IMR-90 (cell line): ENCODE measurements around the gene ATP8B4.

Experiments used
- BHLHE40 ChIP-seq: fragments of 150-350 bp; IDR thresholded peaks from 2 replicates; pipeline ENCODE4 v1.6.1; 2016; ENCODE audit warnings: mild to moderate bottlenecking, low read depth, low read length
- CEBPB ChIP-seq: IDR thresholded peaks from 2 replicates; pipeline ENCODE4 v1.6.1; 2012; ENCODE audit warnings: low read depth, low read length, improper control_type of control experiment
- CHD1 ChIP-seq: IDR thresholded peaks from 2 replicates; pipeline ENCODE4 v1.6.1; 2012; ENCODE audit warnings: low read depth, low read length, improper control_type of control experiment
- CTCF ChIP-seq: conservative IDR thresholded peaks from 2 replicates; pipeline ENCODE4 v1.5.1; 2012; ENCODE audit warnings: mild to moderate bottlenecking, low read depth, low read length, improper control_type of control experiment
- ELK1 ChIP-seq: fragments of 150-350 bp; IDR thresholded peaks from 2 replicates; pipeline ENCODE4 v1.6.1; 2016; ENCODE audit warnings: low read depth, mild to moderate bottlenecking, low read length, moderate library complexity, borderline replicate concordance
- FOS ChIP-seq: fragments of 150-350 bp; IDR thresholded peaks from 2 replicates; pipeline ENCODE4 v1.6.1; 2016; ENCODE audit warnings: low read depth, low read length
- MAZ ChIP-seq: IDR thresholded peaks from 2 replicates; pipeline ENCODE4 v1.6.1; 2012; ENCODE audit warnings: low read depth, mild to moderate bottlenecking, low read length, improper control_type of control experiment, moderate library complexity, borderline replicate concordance
- MXI1 ChIP-seq: IDR thresholded peaks from 2 replicates; pipeline ENCODE4 v1.6.1; 2012; ENCODE audit warnings: low read depth, mild to moderate bottlenecking, low read length, moderate library complexity, borderline replicate concordance
- POLR2A ChIP-seq: IDR thresholded peaks from 2 replicates; pipeline ENCODE4 v1.6.1; 2012; ENCODE audit warnings: mild to moderate bottlenecking, low read depth, low read length
- RAD21 ChIP-seq: IDR thresholded peaks from 2 replicates; pipeline ENCODE4 v1.6.1; 2012; ENCODE audit warnings: low read length, improper control_type of control experiment
- RCOR1 ChIP-seq: IDR thresholded peaks from 2 replicates; pipeline ENCODE4 v1.6.1; 2012; ENCODE audit warnings: mild to moderate bottlenecking, low read length, improper control_type of control experiment; ENCODE audit not compliant: insufficient replicate concordance
- RFX5 ChIP-seq: IDR thresholded peaks from 2 replicates; pipeline ENCODE4 v1.8.0; 2012; ENCODE audit warnings: low read depth, mild to moderate bottlenecking, low read length, moderate library complexity
- SMC3 ChIP-seq: fragments of 150-350 bp; IDR thresholded peaks from 2 replicates; pipeline ENCODE4 v1.6.1; 2016; ENCODE audit warnings: low read depth, mild to moderate bottlenecking, antibody characterized with exemption, low read length, moderate library complexity
- USF2 ChIP-seq: fragments of 150-350 bp; IDR thresholded peaks from 2 replicates; pipeline ENCODE4 v1.6.1; 2017; ENCODE audit warnings: mild to moderate bottlenecking, antibody characterized with exemption, low read length, low read depth

GRCh38 chr15:50128266-50128665, 9.2 kb upstream of the ATP8B4 start:
- TF ChIP-seq RAD21: no peak
- no peak for TF ChIP-seq ELK1
- TF ChIP-seq CTCF: no peak
- TF ChIP-seq USF2: no peak
- TF ChIP-seq CHD1: no peak
- no peak for TF ChIP-seq CEBPB
- no peak for TF ChIP-seq POLR2A
- TF ChIP-seq SMC3: no peak
- TF ChIP-seq MXI1: no peak
- no peak for TF ChIP-seq FOS
- no peak for TF ChIP-seq BHLHE40
- no peak for TF ChIP-seq RCOR1
- TF ChIP-seq MAZ: no peak
- no peak for TF ChIP-seq RFX5
